ENCODE measurements around the gene VAPB.

- TF ChIP-seq, protein P1, sequence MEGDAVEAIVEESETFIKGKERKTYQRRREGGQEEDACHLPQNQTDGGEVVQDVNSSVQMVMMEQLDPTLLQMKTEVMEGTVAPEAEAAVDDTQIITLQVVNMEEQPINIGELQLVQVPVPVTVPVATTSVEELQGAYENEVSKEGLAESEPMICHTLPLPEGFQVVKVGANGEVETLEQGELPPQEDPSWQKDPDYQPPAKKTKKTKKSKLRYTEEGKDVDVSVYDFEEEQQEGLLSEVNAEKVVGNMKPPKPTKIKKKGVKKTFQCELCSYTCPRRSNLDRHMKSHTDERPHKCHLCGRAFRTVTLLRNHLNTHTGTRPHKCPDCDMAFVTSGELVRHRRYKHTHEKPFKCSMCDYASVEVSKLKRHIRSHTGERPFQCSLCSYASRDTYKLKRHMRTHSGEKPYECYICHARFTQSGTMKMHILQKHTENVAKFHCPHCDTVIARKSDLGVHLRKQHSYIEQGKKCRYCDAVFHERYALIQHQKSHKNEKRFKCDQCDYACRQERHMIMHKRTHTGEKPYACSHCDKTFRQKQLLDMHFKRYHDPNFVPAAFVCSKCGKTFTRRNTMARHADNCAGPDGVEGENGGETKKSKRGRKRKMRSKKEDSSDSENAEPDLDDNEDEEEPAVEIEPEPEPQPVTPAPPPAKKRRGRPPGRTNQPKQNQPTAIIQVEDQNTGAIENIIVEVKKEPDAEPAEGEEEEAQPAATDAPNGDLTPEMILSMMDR (IDR thresholded peaks at IDR 0.05) = no peak
- TF ChIP-seq POLR2A (IDR thresholded peaks at IDR 0.05) = no peak
Measured at GRCh38 chr20:58384821-58385220, 4.2 kb upstream of the VAPB start.

Measured in Peyer's patch (tissue), 4 donors.